H1 (cell line): Measurements from ENCODE around the gene PHGDH. TPM values are rescaled to one million over a fixed set of nuclear protein-coding genes. Genes with fewer than 3 reads are reported as not detected.

Experiments
- CTCF ChIA-PET: fragments of 300-600 bp; sonication (Branson Sonifier 250); formaldehyde crosslinking; loops from one replicate; lab custom pipeline; 2021; ENCODE audit not compliant: partially characterized antibody; lab: Charles Lee
- POLR2A ChIA-PET: fragments of 300-600 bp; sonication (Branson Sonifier 250); formaldehyde crosslinking; loops from one replicate; lab custom pipeline; 2021; ENCODE audit warnings: inconsistent platforms; ENCODE audit not compliant: partially characterized antibody; lab: Charles Lee
- DNase-seq, 2 experiments: peaks; one replicate each; pipeline versions ENCODE4 v3.0.0 to v3.0.0-alpha.2; 2010 to 2022; ENCODE audit warnings: low spot score in 2 of 2, low read depth in 1 of 2, mixed read lengths in 1 of 2
- FAIRE-seq: peaks from 2 replicates; lab custom pipeline; 2011; peaks lifted over from hg19 to GRCh38; lab: Jason Lieb, UNC
- H2AFZ ChIP-seq: 2 replicates; pipeline ENCODE4 v1.8.1; 2012; ENCODE audit warnings: low read length, inconsistent platforms
- H2AK5ac ChIP-seq: 2 replicates; pipeline ENCODE4 v1.6.1; 2013; ENCODE audit warnings: low read depth, low read length
- H2BK120ac ChIP-seq: replicated peaks from 2 replicates; pipeline ENCODE3; 2013; ENCODE audit warnings: low read depth, low read length, inconsistent platforms
- H2BK12ac ChIP-seq: 2 replicates; pipeline ENCODE4 v1.6.1; 2013; ENCODE audit warnings: low read depth, low read length
- H2BK15ac ChIP-seq: 2 replicates; pipeline ENCODE4 v1.6.1; 2013; ENCODE audit warnings: low read length
- H2BK20ac ChIP-seq: 2 replicates; pipeline ENCODE4 v1.6.1; 2013; ENCODE audit warnings: low read length
- H2BK5ac ChIP-seq: 2 replicates; pipeline ENCODE4 v1.6.1; 2013; ENCODE audit warnings: low read depth, low read length
- H3K14ac ChIP-seq: 2 replicates; pipeline ENCODE4 v1.6.1; 2013; ENCODE audit warnings: inconsistent platforms; ENCODE audit not compliant: insufficient read length
- H3K18ac ChIP-seq: 2 replicates; pipeline ENCODE4 v1.6.1; 2013; ENCODE audit warnings: low read length; ENCODE audit errors: extremely low read depth
- H3K23ac ChIP-seq: 2 replicates; pipeline ENCODE4 v1.6.1; 2013; ENCODE audit warnings: inconsistent platforms; ENCODE audit not compliant: insufficient read length
- H3K23me2 ChIP-seq: 2 replicates; pipeline ENCODE4 v1.6.1; 2013; ENCODE audit warnings: low read depth, low read length
- H3K27ac ChIP-seq: 2 replicates; pipeline ENCODE4 v1.6.1; 2011; ENCODE audit warnings: low read depth, low read length, inconsistent platforms
- H3K27me3 ChIP-seq, 4 experiments: replicated peaks in 1 of 4; 1 replicate in 1 of 4; 2 replicates in 3 of 4; pipeline versions ENCODE4 v1.6.1 to v1.8.1; 2011 to 2013; ENCODE audit warnings: low read length in 3 of 4, mild to moderate bottlenecking in 3 of 4, inconsistent platforms in 2 of 4, mixed read lengths in 2 of 4, moderate library complexity in 1 of 4; ENCODE audit not compliant: control insufficient read depth in 3 of 4, insufficient read depth in 3 of 4; ENCODE audit errors: extremely low read depth in 1 of 4
- H3K36me3 ChIP-seq, 4 experiments: 2 replicates each; pipeline versions ENCODE4 v1.6.1 to v1.8.1; 2011 to 2013; ENCODE audit warnings: mild to moderate bottlenecking in 4 of 4, low read length in 3 of 4, moderate library complexity in 2 of 4, control low read depth in 1 of 4, inconsistent platforms in 1 of 4; ENCODE audit not compliant: insufficient read depth in 4 of 4, control insufficient read depth in 2 of 4
- H3K4ac ChIP-seq: replicated peaks from 2 replicates; pipeline ENCODE3; 2013; ENCODE audit warnings: low read length, low read depth, mixed read lengths, inconsistent platforms; ENCODE audit not compliant: insufficient read length
- H3K4me1 ChIP-seq, 4 experiments: replicated peaks in 1 of 4; 1 replicate in 1 of 4; 2 replicates in 3 of 4; pipeline versions ENCODE4 v1.6.1 to v1.8.1; 2011 to 2013; ENCODE audit warnings: low read length in 3 of 4, inconsistent platforms in 2 of 4, mixed read lengths in 1 of 4; ENCODE audit not compliant: insufficient read depth in 4 of 4, control insufficient read depth in 3 of 4
- H3K4me2 ChIP-seq, 2 experiments: 2 replicates each; pipeline versions ENCODE4 v1.6.1 to v1.8.1; 2011 to 2013; ENCODE audit warnings: low read depth in 2 of 2, low read length in 2 of 2, control low read depth in 1 of 2, inconsistent platforms in 1 of 2, mild to moderate bottlenecking in 1 of 2; ENCODE audit not compliant: insufficient read depth in 1 of 2
- H3K4me3 ChIP-seq, 4 experiments: fragments of 200-600, 300-600 bp in 1 of 4; sonication (generic), shearing (Covaris generic), sonication (Bioruptor Twin) in 1 of 4; 2 replicates each; pipeline versions ENCODE4 v1.5.1 to v1.8.1; 2011 to 2016; ENCODE audit warnings: low read length in 4 of 4, low read depth in 3 of 4, control low read depth in 2 of 4, inconsistent platforms in 2 of 4, mild to moderate bottlenecking in 2 of 4, mixed read lengths in 1 of 4, moderate library complexity in 1 of 4; ENCODE audit not compliant: insufficient read depth in 2 of 4; ENCODE audit errors: extremely low read depth in 1 of 4
- H3K56ac ChIP-seq: replicated peaks from 2 replicates; pipeline ENCODE3; 2013; ENCODE audit warnings: low read depth, mild to moderate bottlenecking, mixed read lengths, low read length, inconsistent platforms; ENCODE audit not compliant: insufficient read length
- H3K79me1 ChIP-seq: 2 replicates; pipeline ENCODE4 v1.6.1; 2013; ENCODE audit warnings: low read depth, low read length, control low read depth
- H3K79me2 ChIP-seq, 2 experiments: 2 replicates each; pipeline versions ENCODE4 v1.6.1 to v1.8.1; 2012 to 2013; ENCODE audit warnings: low read length in 2 of 2, mild to moderate bottlenecking in 2 of 2, inconsistent platforms in 1 of 2; ENCODE audit not compliant: insufficient read depth in 2 of 2, control insufficient read depth in 1 of 2
- H3K9ac ChIP-seq, 4 experiments: replicated peaks in 1 of 4; 1 replicate in 1 of 4; 2 replicates in 3 of 4; pipeline versions ENCODE4 v1.6.1 to v1.8.1; 2011 to 2013; ENCODE audit warnings: low read depth in 3 of 4, low read length in 3 of 4, control low read depth in 2 of 4, mild to moderate bottlenecking in 2 of 4, moderate library complexity in 2 of 4, inconsistent platforms in 1 of 4; ENCODE audit errors: extremely low read depth in 1 of 4
- H3K9me3 ChIP-seq, 2 experiments: 2 replicates each; pipeline versions ENCODE4 v1.6.1 to v1.8.1; 2012 to 2013; ENCODE audit warnings: mild to moderate bottlenecking in 2 of 2, moderate library complexity in 2 of 2, control low read depth in 1 of 2, inconsistent platforms in 1 of 2, low read depth in 1 of 2, low read length in 1 of 2, mixed read lengths in 1 of 2; ENCODE audit not compliant: insufficient read depth in 2 of 2
- H4K20me1 ChIP-seq, 2 experiments: replicated peaks in 1 of 2; 2 replicates each; pipeline versions ENCODE3 to v1.8.1; 2011 to 2013; ENCODE audit warnings: inconsistent platforms in 2 of 2, low read length in 2 of 2, mild to moderate bottlenecking in 1 of 2; ENCODE audit not compliant: insufficient read depth in 2 of 2, control insufficient read depth in 1 of 2
- H4K5ac ChIP-seq: 2 replicates; pipeline ENCODE4 v1.6.1; 2013; ENCODE audit warnings: low read length, low read depth, mixed read lengths, inconsistent platforms; ENCODE audit not compliant: insufficient read length
- H4K8ac ChIP-seq: 2 replicates; pipeline ENCODE4 v1.8.0; 2013; ENCODE audit warnings: mild to moderate bottlenecking, moderate library complexity, low read length, inconsistent platforms; ENCODE audit not compliant: insufficient read depth; ENCODE audit errors: extremely low read depth
- H4K91ac ChIP-seq: replicated peaks from 2 replicates; pipeline ENCODE3; 2013; ENCODE audit warnings: low read length, mixed read lengths, inconsistent platforms; ENCODE audit not compliant: insufficient read length
- ATF2 ChIP-seq: IDR thresholded peaks from 2 replicates; pipeline ENCODE4 v1.6.1; 2012; ENCODE audit warnings: low read length, inconsistent platforms
- POU5F1 ChIP-seq: IDR thresholded peaks from 2 replicates; pipeline ENCODE4 v1.6.1; 2011; ENCODE audit warnings: low read depth, mild to moderate bottlenecking, low read length, moderate library complexity
- WGBS, 2 experiments: shearing (Covaris generic) in 1 of 2; methylation state at CpG; one replicate each; pipeline versions ENCODE4 v1.1.6 to v1.1.7; 2013 to 2015; ENCODE audit warnings: low lambda C conversion rate in 2 of 2, mixed read lengths in 2 of 2, inconsistent platforms in 1 of 2, low coverage in 1 of 2, missing lambda C conversion rate in 1 of 2; ENCODE audit not compliant: insufficient replicate concordance in 2 of 2, insufficient coverage in 1 of 2, insufficient read length in 1 of 2; ENCODE audit errors: extremely low coverage in 1 of 2, missing lambda C conversion rate in 1 of 2; 5-methylcytosine and 5-hydroxymethylcytosine counted together
- polyA plus RNA-seq, 7 experiments: library from polyadenylated mRNA; depleted of rRNA in 3 of 7; stranded (reverse) in 5 of 7; unstranded in 2 of 7; fragments of >200 nt in 5 of 7; fragments of 200-250 nt in 2 of 7; gene quantifications; 1 replicate in 5 of 7; 2 replicates in 1 of 7; 4 replicates in 1 of 7; pipeline versions ENCODE4 v1.2.1 to v1.2.3, GENCODE V29; 2011 to 2013; ENCODE audit warnings: missing spikeins in 2 of 7, mixed read lengths in 2 of 7
- total RNA-seq: library from RNA; stranded (reverse); fragmentation: NEBNext Ultra II Directional; extraction: Animal tissue kit (Norgen Biotek cat#: 25700); gene quantifications from 2 replicates; pipeline ENCODE4 v1.2.1, GENCODE V29; 2021

PHGDH gene
- total and polyA plus RNA-seq, 2 of the 8 experiments (the other 6 are each of a cell fraction or from before 2014, with no cell fraction given) = 358 to 687 TPM

GRCh38 chr1:119727991-119728390 lies 16.3 kb downstream of the PHGDH start:
- CTCF ChIA-PET = interaction anchor here (0.7 to 14.1 kb wide), 8 partner anchors 9 to 116 kb away, joined by 3 to 132 read pairs (median 4); no protein-coding TSS in a partner anchor
- Histone ChIP-seq H4K5ac (no peak overlapping the region), H3K27ac (no peak overlapping the region), H3K27me3 (no peaks in the 10 kb centered on the region), H2BK5ac (no peak overlapping the region), H2BK20ac (no peak overlapping the region), H3K9me3 (no peaks in the 10 kb centered on the region), H3K14ac (no peak overlapping the region), H3K36me3 (peaks cover 49 to 100% (median 88%) of the 10 kb centered on the region in 4 experiments), H4K8ac (no peak overlapping the region), H3K23me2 (no peaks in the 10 kb centered on the region), H4K20me1 (peaks cover 18 to 22% of the 10 kb centered on the region in 2 experiments), H3K79me1 (peaks cover 18% of the 10 kb centered on the region), H3K18ac (no peak overlapping the region), H3K4me3 (no peak overlapping the region), H3K4me1 (no peaks in the 10 kb centered on the region), H2BK120ac (no peak overlapping the region), H3K9ac (no peak overlapping the region), H3K23ac (no peak overlapping the region), H2BK12ac (no peak overlapping the region), H4K91ac (no peak overlapping the region), H3K56ac (no peak overlapping the region), H3K4me2 (no peak overlapping the region), H3K79me2 (peaks cover 0 to 70% of the 10 kb centered on the region in 2 experiments; a peak in 2 of 4 replicates), H2BK15ac (no peak overlapping the region), H3K4ac (no peak overlapping the region), H2AK5ac (no peak overlapping the region), H2AFZ (no peak overlapping the region)
- POLR2A ChIA-PET = interaction anchor here (0.7 to 30.7 kb wide), 4 partner anchors 8 to 81 kb away, joined by 3 to 425 read pairs (median 184); partner anchors contain the start of gene PHGDH
- TF ChIP-seq ATF2 (no peak), POU5F1 (no peak)
- WGBS, 2 experiments = 63% methylated on average over 1 of the region's 1 CpG; no CpG with 5 or more reads in 1 of the 2 experiments
- FAIRE-seq = no peak
- DNase-seq = no peak
